H7 (cell line): ENCODE measurements around the gene DLX6. TPM values are rescaled to one million over a fixed set of nuclear protein-coding genes. Genes with fewer than 3 reads are reported as not detected.

Source experiments
- DNase-seq: peaks from one replicate; pipeline ENCODE4 v3.0.0; 2012
- H3K27me3 ChIP-seq: 2 replicates; pipeline ENCODE4 v1.6.0; 2011; ENCODE audit warnings: mild to moderate bottlenecking, low read length; ENCODE audit not compliant: control insufficient read depth, insufficient read depth
- H3K36me3 ChIP-seq: replicated peaks from 2 replicates; pipeline ENCODE4 v1.5.1; 2011; ENCODE audit warnings: low read length; ENCODE audit not compliant: control insufficient read depth, insufficient read depth
- H3K4me3 ChIP-seq: 2 replicates; pipeline ENCODE4 v1.5.1; 2011; ENCODE audit warnings: low read depth, mild to moderate bottlenecking, control low read depth, low read length, moderate library complexity; ENCODE audit not compliant: insufficient read depth
- total RNA-seq: library from RNA; depleted of rRNA; stranded (reverse); fragments of >200 nt; shearing (Covaris generic); gene quantifications from 2 replicates; pipeline ENCODE4 v1.2.3, GENCODE V29; 2014

The DLX6 gene
- total RNA-seq, 1 experiment from 2014 or later, result not detected

GRCh38 chr7:97011536-97012364 is 6.4 kb downstream of the DLX6 start:
- no peak for DNase-seq
- Histone ChIP-seq H3K27me3 (peaks cover 100% of the 10 kb centered on the region), H3K36me3 (no peaks in the 10 kb centered on the region), H3K4me3 (no peak overlapping the region)

- no peak overlapping the region for H3K4me3 ChIP-seq
- peak; percentile 69 for DNase-seq
- no peaks in the 10 kb centered on the region for H3K36me3 ChIP-seq
- H3K27me3 ChIP-seq, result peaks cover 100% of the 10 kb centered on the region
Measured at GRCh38 chr7:97012365-97013133, 7.2 kb downstream of the DLX6 start.

- DNase-seq, result peak; percentile 69
- Histone ChIP-seq H3K36me3 (no peaks in the 10 kb centered on the region), H3K4me3 (no peak overlapping the region), H3K27me3 (peaks cover 100% of the 10 kb centered on the region)
Measured at GRCh38 chr7:97013134-97013844, 7.9 kb downstream of the DLX6 start.

GRCh38 chr7:97013845-97014134 is 8.4 kb downstream of the DLX6 start:
- H3K27me3 ChIP-seq, result peaks cover 100% of the 10 kb centered on the region
- H3K4me3 ChIP-seq, result no peak overlapping the region
- DNase-seq, result no peak
- no peaks in the 10 kb centered on the region for H3K36me3 ChIP-seq

- H3K36me3 ChIP-seq, result no peaks in the 10 kb centered on the region
- no peak overlapping the region for H3K4me3 ChIP-seq
- no peak for DNase-seq
- peaks cover 100% of the 10 kb centered on the region for H3K27me3 ChIP-seq
Measured at GRCh38 chr7:97014145-97014750, 8.9 kb downstream of the DLX6 start.

GRCh38 chr7:97015279-97015678 is 9.9 kb downstream of the DLX6 start:
- H3K36me3 ChIP-seq, result no peaks in the 10 kb centered on the region
- peaks cover 100% of the 10 kb centered on the region for H3K27me3 ChIP-seq
- H3K4me3 ChIP-seq, result no peak overlapping the region
- DNase-seq, result no peak

- Histone ChIP-seq H3K27me3 (peaks cover 100% of the 10 kb centered on the region), H3K36me3 (no peaks in the 10 kb centered on the region), H3K4me3 (no peak overlapping the region; the same call in 1 of the 2 replicates)
- no peak for DNase-seq
Measured at GRCh38 chr7:97015756-97016380, 10.5 kb downstream of the DLX6 start.

GRCh38 chr7:97016381-97017191 is 11.2 kb downstream of the DLX6 start:
- peak; percentile 92 for DNase-seq
- Histone ChIP-seq H3K4me3 (peak overlapping the region; percentile 19; the same call in 1 of the 2 replicates), H3K36me3 (no peaks in the 10 kb centered on the region), H3K27me3 (peaks cover 100% of the 10 kb centered on the region)

- H3K36me3 ChIP-seq, result no peaks in the 10 kb centered on the region
- peaks cover 100% of the 10 kb centered on the region for H3K27me3 ChIP-seq
- no peak overlapping the region for H3K4me3 ChIP-seq
- DNase-seq, result no peak
Measured at GRCh38 chr7:97017192-97018125, 12.1 kb downstream of the DLX6 start.

- Histone ChIP-seq H3K4me3 (no peak overlapping the region), H3K36me3 (no peaks in the 10 kb centered on the region), H3K27me3 (peaks cover 100% of the 10 kb centered on the region)
- DNase-seq, result peak; percentile 52
Measured at GRCh38 chr7:97018126-97018601, 12.8 kb downstream of the DLX6 start.

GRCh38 chr7:97018791-97019531 is 13.6 kb downstream of the DLX6 start:
- peak; percentile 76 for DNase-seq
- H3K36me3 ChIP-seq, result no peaks in the 10 kb centered on the region
- H3K4me3 ChIP-seq, result no peak overlapping the region

GRCh38 chr7:97019710-97020225 is 14.4 kb downstream of the DLX6 start:
- peaks cover 100% of the 10 kb centered on the region for H3K27me3 ChIP-seq
- DNase-seq, result no peak
- no peaks in the 10 kb centered on the region for H3K36me3 ChIP-seq
- H3K4me3 ChIP-seq, result no peak overlapping the region

More at GRCh38 chr7:97018791-97019531, 13.6 kb downstream of the DLX6 start:
- peaks cover 100% of the 10 kb centered on the region for H3K27me3 ChIP-seq
